HG03354 (cell line): ENCODE measurements around the gene MATK.
"Not testable (repeated sequence)": the region's sequence is repeated elsewhere in the genome, so short reads cannot be mapped to it uniquely, and the experiment has no call there.

ENCODE experiments used
- ATAC-seq: cut with Tn5 transposase; IDR thresholded peaks from one replicate; pipeline ENCODE4 v1.9.1; 2021; ENCODE audit warnings: mild to moderate bottlenecking; ENCODE audit not compliant: unreplicated experiment, poor library complexity, severe bottlenecking

MATK gene

GRCh38 chr19:3774621-3775373, 11.4 kb downstream of the MATK start:
- ATAC-seq = no peak

GRCh38 chr19:3773814-3774515, 12.2 kb downstream of the MATK start:
- ATAC-seq = no peak

DNA sequence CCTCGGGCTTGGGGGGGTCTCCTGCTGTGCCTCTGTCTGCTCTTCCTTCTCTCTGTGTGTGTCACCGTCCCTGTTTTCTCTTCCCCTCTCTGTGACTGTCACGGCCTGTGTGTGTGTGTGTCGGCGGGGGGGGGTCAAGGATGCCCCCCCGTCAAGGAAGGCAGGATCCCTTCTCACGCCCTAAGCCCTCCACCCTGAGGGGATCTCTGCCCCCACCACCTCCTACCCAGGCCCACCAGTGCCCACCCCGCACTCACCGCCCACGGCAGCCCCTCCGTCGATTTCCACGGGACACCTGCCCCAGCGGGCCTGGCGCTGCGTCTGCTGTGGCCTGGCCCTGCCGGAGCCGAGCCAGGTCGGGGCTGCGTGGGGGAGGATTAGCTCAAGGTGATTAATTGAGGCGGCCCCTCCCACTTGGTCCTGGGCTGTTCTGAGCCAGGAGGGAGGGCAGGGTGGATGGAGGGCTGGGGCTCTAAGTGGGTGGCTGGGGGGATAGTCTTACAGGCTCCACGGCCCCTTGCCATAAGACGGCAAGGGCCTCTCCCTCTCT, 14.2 kb downstream of the MATK start, which contains the start of gene RAX2:
TSS of gene RAX2 (minus strand) at position 323 of the 550 bp plus-strand sequence. CDS start 486 bp downstream, outside the sequence.
- no peak for ATAC-seq

DNA sequence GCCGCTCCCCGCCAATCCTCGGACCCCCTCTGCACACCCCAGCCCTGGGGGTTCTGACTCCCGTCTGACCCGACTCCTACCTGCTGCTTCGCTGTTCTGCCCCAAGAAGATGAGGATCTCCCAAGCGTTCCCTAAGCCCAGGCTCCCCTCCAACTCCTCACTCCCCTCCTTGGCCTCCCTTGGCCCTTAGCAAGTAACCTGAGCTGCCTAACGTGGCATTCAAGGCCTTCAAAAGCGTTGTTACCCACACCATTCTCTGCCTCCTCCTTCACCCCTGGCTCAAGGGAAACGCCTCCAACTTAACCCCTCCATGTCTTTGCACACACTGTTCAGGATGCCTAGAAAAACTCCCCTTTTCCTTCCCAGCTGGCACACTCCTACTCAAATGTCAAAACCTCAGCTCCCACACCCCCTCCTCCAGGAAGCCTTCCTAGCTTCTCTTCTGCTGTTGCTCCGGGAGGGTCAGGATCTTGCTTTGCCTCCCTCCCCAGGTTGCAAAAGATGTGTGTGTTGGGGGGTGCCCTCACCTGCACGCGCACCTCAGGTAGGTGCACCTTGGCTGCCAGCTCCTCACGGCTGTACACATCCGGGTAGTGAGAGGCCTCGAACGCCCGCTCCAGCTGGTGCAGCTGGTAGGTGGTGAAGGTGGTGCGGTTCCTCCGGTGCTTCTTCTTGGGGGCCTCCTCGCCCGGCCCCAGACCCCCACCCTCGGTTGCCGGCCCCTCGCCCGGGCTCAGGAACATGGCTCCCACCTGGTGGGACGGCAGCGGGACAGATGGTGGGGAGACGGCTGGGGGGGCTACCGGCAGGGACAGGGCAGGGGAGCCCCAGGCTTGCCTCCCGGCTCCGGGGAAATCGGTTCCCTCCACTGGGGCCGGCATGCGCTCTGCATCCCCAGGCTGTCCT, 14.9 kb downstream of the MATK start:
- no peak for ATAC-seq

DNA sequence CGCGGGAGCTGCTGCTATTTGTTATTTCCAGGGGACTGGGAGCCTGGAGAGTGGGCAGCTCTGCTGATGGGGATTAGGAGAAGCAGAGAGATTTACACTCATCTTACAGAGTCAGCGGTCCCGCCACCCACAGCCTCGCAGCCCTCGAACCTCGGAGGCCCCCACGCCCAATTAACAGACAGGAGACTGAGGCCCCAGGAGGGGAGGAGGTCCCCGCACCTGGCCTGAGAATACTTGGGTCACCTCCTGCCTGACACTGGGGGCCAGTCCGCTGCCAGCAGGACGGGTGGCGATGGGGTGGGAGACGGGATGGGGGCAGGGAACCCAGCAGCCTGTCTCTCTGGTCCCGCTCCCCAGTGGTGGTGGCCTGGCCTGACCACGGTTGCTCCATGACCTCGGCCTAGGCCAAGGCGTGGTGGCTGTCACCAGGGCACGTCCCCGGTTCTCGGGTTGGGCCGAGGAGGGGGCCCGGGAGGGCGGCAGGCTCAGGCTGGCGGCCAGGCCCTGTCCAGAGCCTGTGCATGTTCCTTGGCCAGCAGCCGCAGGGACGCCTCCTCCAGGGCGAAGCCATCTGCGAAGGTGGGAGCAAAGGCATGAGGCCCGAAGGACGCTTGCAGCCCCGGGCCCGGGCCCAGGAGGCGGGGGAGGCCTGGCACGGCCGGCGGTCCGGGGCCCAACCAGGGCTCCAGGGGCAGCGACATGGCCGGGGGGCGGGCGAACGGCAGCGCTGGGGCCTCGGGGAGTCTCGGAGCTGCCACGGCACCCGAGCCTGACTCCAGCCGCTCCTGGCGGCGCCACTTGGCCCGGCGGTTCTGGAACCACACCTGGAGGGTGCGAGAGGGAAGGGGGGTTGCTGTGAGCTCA, 15.8 kb downstream of the MATK start:
- ATAC-seq = no peak

DNA sequence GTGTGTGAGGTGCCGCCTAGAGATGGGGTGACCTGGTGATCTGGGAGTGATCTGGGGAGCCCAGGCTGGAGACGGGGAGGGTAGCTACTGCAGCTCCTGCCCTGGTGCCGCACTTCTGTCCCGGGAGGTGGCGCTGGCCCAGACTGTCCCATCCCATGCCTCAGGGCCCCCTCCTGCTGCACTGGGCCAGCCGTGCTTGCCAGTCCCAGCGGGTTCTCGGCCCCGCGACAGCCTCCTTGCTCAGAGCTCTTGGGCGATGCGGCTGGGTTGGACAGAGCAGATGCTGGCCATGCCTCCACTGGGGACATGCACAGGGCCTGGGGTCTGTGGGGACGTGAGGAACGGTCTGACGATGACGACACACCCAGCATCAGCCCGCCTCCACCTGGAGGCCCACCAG, 16.7 kb downstream of the MATK start:
- ATAC-seq = no peak

- ATAC-seq = no peak
These were observed 17.5 kb downstream of the MATK start for GRCh38 chr19:3768748-3769099.

GRCh38 chr19:3768015-3768747, 18.0 kb downstream of the MATK start:
- no peak for ATAC-seq

- no peak for ATAC-seq
These were observed 19.1 kb downstream of the MATK start for GRCh38 chr19:3767050-3767449.

DNA sequence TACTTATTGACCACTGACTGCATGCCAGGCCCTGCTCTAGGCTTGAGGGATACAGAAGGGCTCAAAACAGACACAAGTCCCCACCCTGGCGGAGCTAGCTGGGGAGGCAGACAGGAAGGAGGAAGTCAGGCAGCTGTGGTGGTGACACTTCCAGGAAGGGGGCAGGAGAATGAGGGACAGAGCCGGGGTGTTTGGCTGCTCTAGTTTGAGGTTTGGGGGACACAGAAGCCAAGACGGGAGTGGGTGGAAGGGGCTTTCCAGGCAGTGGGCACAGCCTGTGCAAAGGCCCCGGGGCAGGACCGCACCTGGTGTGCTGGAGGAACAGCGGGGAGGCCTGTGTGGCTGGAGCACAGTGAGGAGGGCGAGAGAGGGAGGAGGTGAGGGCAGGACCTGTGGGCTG, 19.7 kb downstream of the MATK start:
- ATAC-seq = no peak

GRCh38 chr19:3765757-3766156, 20.4 kb downstream of the MATK start:
- ATAC-seq = not testable (repeated sequence)

DNA sequence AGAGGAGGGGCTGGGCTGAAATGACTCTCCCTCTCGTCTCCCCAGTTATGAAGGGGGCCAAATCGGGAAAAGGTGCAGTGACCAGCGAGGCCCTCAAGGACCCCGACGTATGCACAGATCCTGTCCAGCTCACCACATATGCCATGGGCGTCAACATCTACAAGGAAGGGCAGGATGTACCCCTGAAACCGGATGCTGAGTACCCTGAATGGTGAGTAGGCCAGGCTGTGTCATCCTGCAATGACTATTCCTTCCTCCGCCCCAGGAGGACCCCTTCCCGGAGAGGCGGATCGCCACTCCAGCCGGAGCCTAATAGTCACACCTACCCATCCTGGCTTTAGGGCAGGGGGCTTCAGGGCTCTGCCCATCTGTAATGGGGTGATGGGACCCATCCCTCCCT, 21.1 kb downstream of the MATK start:
- no peak for ATAC-seq

- ATAC-seq = peak; percentile 77
These were observed 23.4 kb downstream of the MATK start, which contains the start of gene MRPL54 for GRCh38 chr19:3762501-3763459. TSS of gene MRPL54 (plus strand) at chr19:3762682. CDS start at chr19:3762701, 19 bp downstream.

DNA sequence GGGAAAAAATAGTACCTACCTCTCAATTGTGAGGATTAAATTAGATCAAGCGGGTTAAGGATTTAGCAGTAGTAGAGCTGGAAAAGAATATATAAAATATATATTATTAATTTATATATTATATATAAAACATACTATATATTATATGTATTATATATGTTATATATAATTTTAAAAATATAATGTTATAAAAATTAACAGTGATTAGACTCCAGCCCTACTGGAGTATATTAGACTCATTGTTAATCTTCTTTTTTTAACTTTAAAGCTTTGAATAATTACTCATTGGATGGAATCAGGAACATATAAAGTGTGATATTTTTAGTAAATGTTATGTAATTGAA, 24.1 kb downstream of the MATK start:
- ATAC-seq = no peak

DNA sequence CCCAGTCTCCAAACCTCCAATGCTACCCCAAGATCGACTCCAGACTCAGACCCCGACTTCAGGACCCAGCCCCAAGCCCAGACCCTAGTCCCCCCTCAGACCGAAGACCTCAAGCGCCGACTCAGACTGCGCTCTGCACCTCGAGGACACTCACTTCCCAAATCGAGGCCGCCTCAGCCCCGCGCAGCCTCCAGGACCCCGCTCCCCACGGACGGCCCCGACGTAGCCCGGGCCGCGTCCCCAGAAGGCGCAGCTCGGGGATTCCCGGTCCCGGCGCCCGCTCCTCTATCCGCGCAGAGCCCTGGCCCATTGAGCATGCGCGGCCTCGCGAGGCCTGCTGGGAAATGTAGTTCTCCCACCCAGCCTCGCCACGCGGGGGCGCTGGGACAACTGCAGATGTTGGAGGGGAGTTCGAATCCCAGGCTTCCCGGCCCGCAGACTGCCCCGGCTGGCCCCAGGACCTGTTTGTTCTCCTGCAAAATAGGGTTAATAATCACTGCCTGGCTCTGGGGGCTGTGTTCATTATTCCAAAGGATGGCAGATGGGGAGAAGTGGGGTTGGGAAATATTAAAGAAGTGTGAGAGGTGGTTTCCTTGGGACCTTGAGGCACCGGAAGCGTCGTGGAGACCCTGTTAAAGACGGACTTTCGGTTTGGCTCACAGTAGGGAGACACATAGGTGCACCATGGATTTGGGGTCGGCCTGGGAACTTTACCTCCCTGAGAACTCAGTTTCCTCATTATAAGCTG, 24.6 kb downstream of the MATK start, which contains the start of gene APBA3:
TSS of gene APBA3 (minus strand) at position 311 of the 748 bp plus-strand sequence. CDS start 1,428 bp downstream, outside the sequence.
- peak; percentile 51 for ATAC-seq

GRCh38 chr19:3760871-3761361, 25.3 kb downstream of the MATK start:
- no peak for ATAC-seq
